H7 (cell line): ENCODE measurements around the gene GSG1L2. TPM values are rescaled to one million over a fixed set of nuclear protein-coding genes. Genes with fewer than 3 reads are reported as not detected.
A peak's percentile ranks its signal among the peaks of the same experiment; 100 is the strongest.
"Not testable (repeated sequence)": the region's sequence is repeated elsewhere in the genome, so short reads cannot be mapped to it uniquely, and the experiment has no call there.

Source experiments
- DNase-seq: peaks from one replicate; pipeline ENCODE4 v3.0.0; 2012
- H3K27me3 ChIP-seq: 2 replicates; pipeline ENCODE4 v1.6.0; 2011; ENCODE audit warnings: mild to moderate bottlenecking, low read length; ENCODE audit not compliant: control insufficient read depth, insufficient read depth
- H3K36me3 ChIP-seq: replicated peaks from 2 replicates; pipeline ENCODE4 v1.5.1; 2011; ENCODE audit warnings: low read length; ENCODE audit not compliant: control insufficient read depth, insufficient read depth
- H3K4me3 ChIP-seq: 2 replicates; pipeline ENCODE4 v1.5.1; 2011; ENCODE audit warnings: low read depth, mild to moderate bottlenecking, control low read depth, low read length, moderate library complexity; ENCODE audit not compliant: insufficient read depth
- total RNA-seq: library from RNA; depleted of rRNA; stranded (reverse); fragments of >200 nt; shearing (Covaris generic); gene quantifications from 2 replicates; pipeline ENCODE4 v1.2.3, GENCODE V29; 2014

GSG1L2 gene
- total RNA-seq, 1 experiment from 2014 or later = not detected

DNA sequence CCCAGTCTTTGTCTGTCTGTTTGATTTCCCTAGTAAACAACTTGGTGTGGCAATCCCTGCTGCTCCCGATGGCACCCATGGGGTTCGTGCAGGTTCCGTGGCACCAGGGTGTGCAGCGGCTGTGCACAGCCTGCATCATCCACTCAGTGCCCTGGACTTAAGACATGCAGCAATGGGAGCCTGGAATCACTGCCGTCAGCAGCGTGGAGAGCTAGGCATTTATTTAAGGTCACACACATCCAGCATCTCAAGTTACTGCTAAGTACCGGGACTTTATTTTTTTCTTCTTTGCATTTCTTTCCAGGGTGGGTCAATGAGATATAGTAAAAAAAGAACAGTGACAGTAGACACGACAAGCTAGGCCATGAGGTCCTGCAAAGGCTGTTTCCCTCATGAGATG lies 33.3 kb downstream of the GSG1L2 start:
- H3K27me3 ChIP-seq = no peaks in the 10 kb centered on the region
- DNase-seq = no peak
- no peak overlapping the region for H3K4me3 ChIP-seq
- H3K36me3 ChIP-seq = no peaks in the 10 kb centered on the region

DNA sequence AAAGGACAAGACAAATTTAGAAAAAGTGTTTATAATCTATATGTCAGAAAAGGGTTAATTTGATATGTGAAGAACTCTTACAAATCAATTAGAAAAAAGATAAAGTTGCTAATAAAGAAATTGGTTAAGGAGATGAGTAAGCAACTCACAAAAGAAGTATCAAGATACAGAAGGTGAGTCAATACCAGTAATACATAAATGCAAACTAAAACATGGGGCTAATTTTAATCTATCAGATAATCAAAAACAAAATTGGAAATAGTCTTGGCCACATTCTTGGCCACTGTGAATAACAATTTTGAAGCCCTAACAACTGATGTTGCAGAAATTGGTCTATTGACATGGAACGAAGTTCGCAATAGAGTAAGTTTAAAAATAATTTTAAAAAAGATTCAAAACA lies 37.3 kb downstream of the GSG1L2 start:
- Histone ChIP-seq H3K36me3 (no peaks in the 10 kb centered on the region), H3K27me3 (no peaks in the 10 kb centered on the region; the same call in 1 of the 2 replicates)
- no peak for DNase-seq

DNA sequence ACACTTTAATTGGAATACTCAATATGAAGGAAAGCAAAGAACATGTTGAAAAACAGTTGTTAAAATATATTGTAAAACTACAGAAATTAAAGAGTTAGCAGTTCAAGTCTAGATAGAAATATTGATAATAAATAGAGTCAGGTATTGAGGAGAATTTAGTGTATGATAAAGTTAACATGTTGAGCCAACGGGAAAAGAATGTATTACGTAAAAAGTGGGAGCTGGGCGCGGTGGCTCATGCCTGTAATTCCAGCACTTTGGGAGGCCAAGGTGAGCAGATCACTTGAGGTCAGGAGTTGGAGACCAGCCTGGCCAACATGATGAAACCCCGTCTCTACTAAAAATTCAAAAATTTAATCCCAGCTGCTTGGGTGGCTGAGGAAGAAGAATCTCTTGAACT lies 38.4 kb downstream of the GSG1L2 start:
- not testable (repeated sequence) for H3K36me3 ChIP-seq, H3K27me3 ChIP-seq, H3K4me3 ChIP-seq, DNase-seq

More for the DNA sequence above, 37.3 kb downstream of the GSG1L2 start:
- H3K4me3 ChIP-seq = no peak overlapping the region

DNA sequence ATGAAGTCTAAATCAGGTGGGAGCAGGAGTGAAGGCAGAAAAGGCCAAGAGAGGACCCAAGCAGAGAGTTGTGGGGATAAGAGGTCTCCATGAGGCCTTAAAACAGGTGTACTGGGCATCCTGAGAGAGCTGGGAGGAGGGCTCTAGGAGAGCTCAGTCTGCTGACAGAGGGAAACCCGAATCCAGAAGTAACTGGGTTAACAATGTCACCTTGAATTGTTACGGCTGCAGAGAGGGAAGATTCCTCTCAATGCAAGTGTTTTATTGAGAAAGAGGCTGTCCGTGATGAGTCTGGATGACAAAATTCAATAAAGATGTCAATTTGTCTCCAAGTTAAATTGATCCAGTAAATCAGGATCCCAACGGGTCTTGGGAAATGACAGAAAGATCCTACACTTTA lies 38.8 kb downstream of the GSG1L2 start:
- no peaks in the 10 kb centered on the region; the same call in 1 of the 2 replicates for H3K27me3 ChIP-seq
- DNase-seq = no peak
- H3K4me3 ChIP-seq = no peak overlapping the region
- H3K36me3 ChIP-seq = no peaks in the 10 kb centered on the region

DNA sequence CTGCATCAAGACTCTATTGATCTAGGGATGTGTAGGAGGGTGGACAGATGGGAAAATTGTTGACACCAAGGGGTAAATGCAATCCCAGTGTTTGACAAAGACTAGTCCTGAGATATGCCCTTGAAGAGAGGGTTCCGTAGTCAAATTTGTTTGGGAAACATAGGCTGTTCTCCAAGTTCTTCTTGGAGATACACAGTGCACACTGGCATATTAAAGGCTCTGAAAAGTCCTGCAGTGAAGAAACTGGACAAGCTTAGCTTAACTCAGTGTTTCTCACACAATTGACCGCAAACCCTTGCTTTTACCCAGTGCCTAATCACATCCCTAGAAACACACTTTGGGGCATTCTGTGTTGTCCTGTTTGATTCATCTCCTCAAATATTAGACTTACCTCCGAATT lies 41.3 kb downstream of the GSG1L2 start:
- no peaks in the 10 kb centered on the region; the same call in 1 of the 2 replicates for H3K27me3 ChIP-seq
- no peaks in the 10 kb centered on the region for H3K36me3 ChIP-seq
- H3K4me3 ChIP-seq = no peak overlapping the region
- DNase-seq = no peak

DNA sequence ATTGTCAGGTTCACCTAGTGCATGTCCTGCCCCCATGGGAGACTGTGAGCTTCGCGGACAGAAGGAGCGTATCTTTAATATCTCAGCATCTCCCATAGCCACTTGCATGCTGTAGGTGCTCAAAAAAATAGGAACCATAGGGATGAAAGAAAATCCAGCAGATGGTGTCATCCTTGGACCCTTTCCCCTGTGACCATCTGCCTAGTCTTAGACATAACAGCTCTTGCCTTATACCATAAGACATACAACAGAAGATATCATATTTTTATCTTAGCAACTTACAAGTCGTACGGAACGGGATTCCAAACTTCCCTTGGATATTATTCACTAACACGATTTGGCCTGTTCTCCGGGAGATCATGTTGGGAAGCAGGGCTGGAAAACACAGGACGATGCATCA lies 45.0 kb downstream of the GSG1L2 start:
- H3K36me3 ChIP-seq = no peaks in the 10 kb centered on the region

DNA sequence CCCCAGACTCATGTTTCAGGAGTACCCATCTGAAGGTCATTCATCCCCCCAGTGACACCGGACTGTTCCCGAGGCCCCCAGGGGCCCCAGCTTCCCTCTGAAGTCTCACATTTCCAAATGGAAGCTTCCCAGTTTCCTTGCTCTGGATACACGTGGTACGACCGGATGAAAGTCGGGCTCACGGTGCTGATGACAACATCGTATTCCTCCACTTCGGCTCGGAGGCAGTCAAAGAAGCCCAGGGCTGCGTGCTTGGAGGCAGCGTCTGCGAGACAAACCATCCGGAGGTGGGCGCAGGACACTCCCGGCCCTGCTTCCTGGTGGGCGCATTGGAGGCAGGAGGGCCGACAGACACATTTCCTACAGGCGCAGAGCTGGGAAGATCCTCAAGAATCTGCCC lies 49.2 kb downstream of the GSG1L2 start:
- no peaks in the 10 kb centered on the region for H3K27me3 ChIP-seq
- no peak overlapping the region for H3K4me3 ChIP-seq
- H3K36me3 ChIP-seq = no peaks in the 10 kb centered on the region
- DNase-seq = no peak

More for the DNA sequence above, 45.0 kb downstream of the GSG1L2 start:
- DNase-seq = no peak
- H3K4me3 ChIP-seq = no peak overlapping the region
- H3K27me3 ChIP-seq = no peaks in the 10 kb centered on the region

DNA sequence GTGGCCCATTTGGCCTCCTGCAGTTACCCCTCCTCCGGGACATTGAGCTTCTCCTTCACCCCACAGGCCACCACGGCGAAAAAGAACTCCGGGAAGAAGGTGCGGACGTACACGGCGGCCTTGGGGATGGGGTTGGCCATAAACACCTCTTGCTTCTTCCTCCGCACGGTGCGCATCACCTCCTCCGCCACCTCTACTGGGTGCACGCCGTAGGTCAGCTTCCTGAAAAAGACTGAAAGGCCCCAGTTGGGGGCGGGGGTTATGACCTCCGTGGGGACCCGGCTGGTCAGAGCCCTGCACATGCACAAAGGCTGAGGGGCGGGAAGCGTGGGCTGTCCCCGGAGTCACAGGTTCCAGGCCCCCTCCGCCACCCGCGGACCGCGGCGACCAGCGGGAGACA lies 50.4 kb downstream of the GSG1L2 start:
- H3K4me3 ChIP-seq = no peak overlapping the region
- DNase-seq = peak; percentile 36
- H3K27me3 ChIP-seq = no peaks in the 10 kb centered on the region
- no peaks in the 10 kb centered on the region for H3K36me3 ChIP-seq

DNA sequence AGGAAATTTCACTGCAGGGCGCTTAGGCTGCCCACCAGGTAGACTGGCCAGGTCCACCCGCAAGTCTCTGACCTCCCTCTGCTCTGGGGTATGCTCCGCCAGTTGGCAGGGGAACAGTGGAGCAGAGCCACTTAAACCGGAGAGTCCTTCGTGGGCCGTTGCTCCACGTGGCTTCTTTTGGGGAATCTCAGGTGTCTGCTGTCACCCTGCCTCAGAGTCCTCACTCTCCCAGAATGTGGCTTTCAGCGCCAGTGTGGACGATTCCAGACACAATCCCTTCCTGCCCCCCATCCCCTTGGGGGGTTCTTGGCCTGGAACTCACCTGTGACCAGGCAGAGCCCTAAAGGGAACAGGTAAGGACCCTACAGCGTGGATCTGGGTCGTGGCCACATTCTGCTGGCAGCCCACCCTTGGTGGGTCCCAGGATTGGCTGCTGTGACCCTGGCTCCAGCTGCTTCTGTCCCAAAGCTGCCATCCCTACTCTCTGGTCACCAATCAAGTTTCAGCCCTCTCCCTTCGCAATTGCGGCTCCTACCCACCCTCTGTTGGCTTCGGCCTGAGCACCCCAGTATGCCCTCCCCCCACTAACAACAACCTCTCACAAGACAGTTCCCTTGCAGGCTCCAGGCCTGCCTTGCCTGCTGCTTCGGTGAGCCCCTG lies 52.7 kb downstream of the GSG1L2 start:
- no peak overlapping the region for H3K4me3 ChIP-seq
- H3K36me3 ChIP-seq = no peaks in the 10 kb centered on the region
- H3K27me3 ChIP-seq = no peaks in the 10 kb centered on the region
- DNase-seq = no peak

DNA sequence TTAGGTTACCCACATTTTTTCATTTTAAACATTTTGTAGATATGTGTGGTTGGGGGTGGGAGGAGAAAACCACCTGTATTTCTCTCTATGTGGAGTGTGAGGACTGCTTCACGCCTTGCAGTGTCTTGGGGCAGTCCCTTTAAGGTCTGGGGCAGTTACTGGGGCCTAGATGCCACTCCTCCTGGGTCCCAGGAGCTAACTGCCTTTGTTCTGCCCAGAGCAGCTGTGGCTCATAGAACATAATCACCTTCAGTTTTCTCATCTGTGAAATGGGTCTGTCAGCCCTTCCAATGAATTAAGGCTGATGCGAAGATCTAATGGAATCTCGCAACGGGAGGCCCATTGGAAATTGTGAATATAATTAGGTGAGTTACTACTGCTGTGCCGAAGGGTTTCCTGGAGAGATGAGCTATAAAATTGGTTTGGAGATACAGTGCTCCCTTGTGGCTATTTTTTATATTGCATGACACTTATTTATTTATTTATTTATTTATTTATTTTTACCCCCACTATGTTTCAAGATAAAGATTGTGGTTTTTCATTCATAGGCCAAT lies 53.4 kb downstream of the GSG1L2 start:
- peak; percentile 56 for DNase-seq
- H3K27me3 ChIP-seq = no peaks in the 10 kb centered on the region
- H3K36me3 ChIP-seq = no peaks in the 10 kb centered on the region
- H3K4me3 ChIP-seq = no peak overlapping the region

DNA sequence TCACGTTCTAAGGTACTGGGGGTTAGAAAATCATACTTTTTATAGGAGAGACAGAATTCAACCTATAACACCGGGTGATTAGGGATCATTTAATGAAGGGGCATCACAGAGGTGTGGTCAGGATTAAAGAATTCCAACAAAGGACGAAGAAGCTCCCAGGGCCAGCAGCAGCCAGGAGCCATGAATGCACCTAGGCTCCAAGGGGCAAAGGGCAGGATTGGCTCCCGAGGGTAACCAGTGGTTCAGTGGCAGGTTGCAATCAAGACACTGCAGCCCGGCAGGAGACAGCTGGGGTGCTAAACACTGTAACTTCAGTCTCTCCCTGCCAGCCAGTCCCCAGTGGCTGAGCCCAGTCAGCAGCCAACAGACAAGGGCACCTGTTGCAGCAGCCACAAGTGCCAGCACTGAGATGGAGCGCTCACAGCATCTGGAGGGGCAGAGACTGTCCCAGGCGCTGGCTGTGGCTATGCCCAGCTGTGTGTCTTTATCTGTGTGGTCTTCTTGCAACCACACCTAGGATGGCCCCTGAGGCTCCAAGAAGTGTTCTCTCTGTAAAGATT lies 54.4 kb downstream of the GSG1L2 start:
- H3K4me3 ChIP-seq = no peak overlapping the region
- H3K36me3 ChIP-seq = no peaks in the 10 kb centered on the region
- no peaks in the 10 kb centered on the region for H3K27me3 ChIP-seq
- DNase-seq = no peak

DNA sequence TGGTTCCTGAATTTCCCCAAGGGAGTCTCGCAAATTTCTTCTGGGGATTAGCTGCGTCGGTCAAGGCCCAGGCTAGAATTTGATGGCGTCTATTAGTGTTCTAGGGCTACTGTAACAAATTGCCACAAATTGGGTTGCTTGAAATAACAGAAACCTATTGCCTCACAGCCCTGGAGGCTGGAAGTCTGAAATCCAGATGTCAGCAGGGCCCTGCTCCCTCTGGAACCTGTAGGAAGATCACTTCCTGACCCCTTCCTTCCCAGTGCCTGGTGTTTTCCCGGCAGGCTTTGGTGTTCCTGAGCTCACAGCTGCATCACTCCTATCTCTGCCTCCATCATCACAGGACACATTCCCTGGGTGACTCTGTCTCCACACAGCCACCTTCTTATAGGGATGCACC lies 54.9 kb downstream of the GSG1L2 start:
- H3K4me3 ChIP-seq = no peak overlapping the region
- no peaks in the 10 kb centered on the region for H3K36me3 ChIP-seq
- no peaks in the 10 kb centered on the region for H3K27me3 ChIP-seq
- no peak for DNase-seq

DNA sequence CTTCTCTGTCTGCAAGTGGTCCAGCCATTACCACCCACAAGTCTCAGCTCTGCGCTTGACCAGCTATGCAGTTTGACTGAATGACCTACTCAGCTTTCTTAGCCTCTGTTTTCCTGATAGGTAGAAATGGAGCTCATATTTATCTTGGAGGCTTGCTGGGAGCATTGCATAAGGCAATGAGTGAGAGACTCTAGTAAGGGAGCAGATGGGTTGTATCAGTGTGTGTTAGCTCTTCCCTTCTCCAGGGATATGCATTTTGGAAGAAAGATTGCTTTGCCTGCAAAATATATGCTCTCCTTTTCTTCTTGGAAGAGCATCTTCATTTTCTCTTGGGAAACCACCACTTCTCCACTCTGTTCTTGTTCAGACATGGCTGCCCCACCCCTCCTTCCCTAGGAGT lies 56.6 kb downstream of the GSG1L2 start:
- no peak overlapping the region for H3K4me3 ChIP-seq
- H3K27me3 ChIP-seq = no peaks in the 10 kb centered on the region
- no peaks in the 10 kb centered on the region for H3K36me3 ChIP-seq
- DNase-seq = no peak

DNA sequence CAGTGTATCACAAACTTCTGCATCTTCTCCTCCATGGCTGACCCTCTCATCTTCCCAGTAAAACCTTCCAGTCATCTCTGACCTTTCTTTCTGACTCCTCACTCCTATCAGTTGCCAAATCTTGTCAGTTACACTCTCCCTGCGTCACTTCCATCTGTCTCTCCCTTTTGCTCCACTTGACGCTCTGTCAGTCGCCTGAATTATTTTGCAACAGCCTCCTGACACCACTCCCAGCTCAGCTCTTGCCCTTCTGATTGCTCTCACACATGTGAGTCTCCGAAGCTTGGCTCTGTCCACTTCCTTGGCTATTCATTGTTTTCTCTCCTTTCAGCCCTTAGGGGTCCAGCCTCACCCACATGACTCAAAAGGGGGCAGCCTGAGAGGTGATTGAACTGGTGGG lies 58.2 kb downstream of the GSG1L2 start:
- DNase-seq = no peak
- no peaks in the 10 kb centered on the region for H3K27me3 ChIP-seq
- H3K36me3 ChIP-seq = no peaks in the 10 kb centered on the region
- H3K4me3 ChIP-seq = no peak overlapping the region

DNA sequence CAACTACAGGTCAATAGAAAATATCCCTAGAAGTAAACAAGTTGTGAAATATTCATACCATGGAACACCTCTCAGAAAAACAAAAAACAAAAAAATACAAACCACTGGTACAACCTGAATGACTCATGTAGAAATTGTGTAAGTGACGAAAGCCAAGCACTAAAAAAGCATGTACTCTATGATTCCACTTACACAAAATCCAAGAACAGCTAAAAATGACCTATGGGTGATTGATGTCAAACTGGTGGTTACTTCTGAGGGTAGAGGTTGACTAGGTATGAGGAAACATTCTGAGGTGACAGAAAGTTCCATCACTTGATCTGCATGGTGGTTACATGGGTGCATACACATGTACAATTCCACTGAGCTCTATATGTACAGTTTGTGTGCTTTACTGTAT lies 61.6 kb downstream of the GSG1L2 start:
- no peak overlapping the region for H3K4me3 ChIP-seq
- no peaks in the 10 kb centered on the region for H3K36me3 ChIP-seq
- no peak for DNase-seq
- H3K27me3 ChIP-seq = no peaks in the 10 kb centered on the region
